CD4-positive, alpha-beta T cell treated with Interferon gamma for 1 hour (primary cell): ENCODE results near the gene TMCO1.
"Not testable (repeated sequence)": the region's sequence is repeated elsewhere in the genome, so short reads cannot be mapped to it uniquely, and the experiment has no call there.

Source experiments
- DNase-seq: peaks from one replicate; pipeline ENCODE4 v3.0.0-alpha.2; 2020

Gene TMCO1

GRCh38 chr1:165744913-165745312 lies 23.8 kb downstream of the TMCO1 start:
- DNase-seq, result not testable (repeated sequence)

- DNase-seq, result no peak
Observed at GRCh38 chr1:165742194-165742593, 26.5 kb downstream of the TMCO1 start.

GRCh38 chr1:165738794-165739193 lies 29.9 kb downstream of the TMCO1 start:
- no peak for DNase-seq

- DNase-seq, result no peak
Observed at GRCh38 chr1:165737196-165737595, 31.5 kb downstream of the TMCO1 start.

- DNase-seq, result no peak
Observed at GRCh38 chr1:165734906-165735305, 33.8 kb downstream of the TMCO1 start.

- DNase-seq, result no peak
Observed at GRCh38 chr1:165726841-165727240, 41.8 kb downstream of the TMCO1 start.

GRCh38 chr1:165726169-165726568 lies 42.5 kb downstream of the TMCO1 start:
- DNase-seq, result no peak

- DNase-seq, result peak; percentile 3
Observed at GRCh38 chr1:165717918-165718515, 50.7 kb downstream of the TMCO1 start.

GRCh38 chr1:165716265-165717051 lies 52.2 kb downstream of the TMCO1 start:
- not testable (repeated sequence) for DNase-seq

- DNase-seq, result no peak
Observed at GRCh38 chr1:165712764-165713163, 55.9 kb downstream of the TMCO1 start.

GRCh38 chr1:165707984-165708706 lies 60.5 kb downstream of the TMCO1 start:
- DNase-seq, result no peak

GRCh38 chr1:165703648-165704047 lies 65.0 kb downstream of the TMCO1 start:
- DNase-seq, result no peak

GRCh38 chr1:165701922-165702321 lies 66.7 kb downstream of the TMCO1 start:
- not testable (repeated sequence) for DNase-seq

GRCh38 chr1:165699577-165699976 lies 69.1 kb downstream of the TMCO1 start:
- DNase-seq, result no peak

GRCh38 chr1:165698761-165699052 lies 70.0 kb downstream of the TMCO1 start:
- DNase-seq, result no peak

GRCh38 chr1:165697881-165698760 lies 70.5 kb downstream of the TMCO1 start, which contains the start of gene ALDH9A1:
Gene ALDH9A1 (minus strand): TSS chr1:165698562. CDS start chr1:165698558, 4 bp downstream.
- DNase-seq, result peak; percentile 84

- no peak for DNase-seq
Observed at GRCh38 chr1:165697491-165697880, 71.2 kb downstream of the TMCO1 start.

- DNase-seq, result no peak
Observed at GRCh38 chr1:165696625-165697100, 72.0 kb downstream of the TMCO1 start.

GRCh38 chr1:165695031-165695430 lies 73.6 kb downstream of the TMCO1 start:
- DNase-seq, result no peak

GRCh38 chr1:165688046-165688445 lies 80.6 kb downstream of the TMCO1 start:
- DNase-seq, result no peak

- no peak for DNase-seq
Observed at GRCh38 chr1:165686971-165687433, 81.7 kb downstream of the TMCO1 start.

GRCh38 chr1:165686121-165686970 lies 82.3 kb downstream of the TMCO1 start:
- peak; percentile 2 for DNase-seq
